Skeletal muscle cell (primary cell): Measurements from ENCODE around the gene NUP43.
"Not testable (repeated sequence)": the region's sequence is repeated elsewhere in the genome, so short reads cannot be mapped to it uniquely, and the experiment has no call there.

Source experiments
- DNase-seq: peaks from one replicate; pipeline ENCODE4 v3.0.0-alpha.2; 2010; ENCODE audit warnings: low read depth
- H3K4me3 ChIP-seq: 2 replicates; pipeline ENCODE4 v1.5.1; 2011; ENCODE audit warnings: low read depth, mild to moderate bottlenecking, control low read depth, low read length, moderate library complexity

Gene NUP43

GRCh38 chr6:149750136-149750609 is 3.8 kb upstream of the NUP43 start:
- peak overlapping the region; percentile 100 for H3K4me3 ChIP-seq
- no peak for DNase-seq

GRCh38 chr6:149749594-149750135 is 3.3 kb upstream of the NUP43 start, which contains the start of gene PCMT1:
PCMT1 (plus strand) TSS chr6:149749741; CDS start chr6:149749902, 161 bp downstream.
- DNase-seq, result peak; percentile 64
- H3K4me3 ChIP-seq, result peak within 1 kb of the TSS; percentile 100

- not testable (repeated sequence) for DNase-seq
- peak overlapping the region; percentile 100 for H3K4me3 ChIP-seq
These were observed 2.8 kb upstream of the NUP43 start for GRCh38 chr6:149749082-149749593.

GRCh38 chr6:149745252-149745651 is 1.1 kb downstream of the NUP43 start:
- H3K4me3 ChIP-seq, result peak overlapping the region; percentile 94
- not testable (repeated sequence) for DNase-seq

- DNase-seq, result no peak
- H3K4me3 ChIP-seq, result no peak overlapping the region
These were observed 11.4 kb downstream of the NUP43 start for GRCh38 chr6:149734915-149735314.

- H3K4me3 ChIP-seq, result no peak overlapping the region
- DNase-seq, result no peak
These were observed 13.1 kb downstream of the NUP43 start for GRCh38 chr6:149733089-149733720.

GRCh38 chr6:149729824-149730223 is 16.5 kb downstream of the NUP43 start:
- H3K4me3 ChIP-seq, result no peak overlapping the region
- no peak for DNase-seq

GRCh38 chr6:149728499-149729234 is 17.7 kb downstream of the NUP43 start:
- no peak for DNase-seq
- H3K4me3 ChIP-seq, result no peak overlapping the region

- no peak for DNase-seq
- no peak overlapping the region for H3K4me3 ChIP-seq
These were observed 18.4 kb downstream of the NUP43 start for GRCh38 chr6:149727793-149728498.

- no peak overlapping the region for H3K4me3 ChIP-seq
- DNase-seq, result no peak
These were observed 20.5 kb downstream of the NUP43 start for GRCh38 chr6:149725785-149726184.

GRCh38 chr6:149723771-149724417 is 22.4 kb downstream of the NUP43 start:
- peak; percentile 30 for DNase-seq
- no peak overlapping the region for H3K4me3 ChIP-seq

GRCh38 chr6:149723262-149723661 is 23.1 kb downstream of the NUP43 start:
- no peak overlapping the region for H3K4me3 ChIP-seq
- no peak for DNase-seq

GRCh38 chr6:149719531-149719930 is 26.8 kb downstream of the NUP43 start:
- no peak overlapping the region for H3K4me3 ChIP-seq
- no peak for DNase-seq

- DNase-seq, result no peak
- peak within 1 kb of the TSS; percentile 94 for H3K4me3 ChIP-seq
These were observed 28.5 kb downstream of the NUP43 start, which contains the start of gene LATS1 for GRCh38 chr6:149717588-149718458. LATS1 (minus strand) TSS chr6:149718101; CDS start chr6:149702126, 15,975 bp downstream.

- peak overlapping the region; percentile 94 for H3K4me3 ChIP-seq
- DNase-seq, result no peak
These were observed 29.1 kb downstream of the NUP43 start for GRCh38 chr6:149717255-149717587.

GRCh38 chr6:149716181-149716963 is 30.0 kb downstream of the NUP43 start:
- H3K4me3 ChIP-seq, result peak overlapping the region; percentile 94
- DNase-seq, result no peak

- no peak overlapping the region for H3K4me3 ChIP-seq
- no peak for DNase-seq
These were observed 31.9 kb downstream of the NUP43 start for GRCh38 chr6:149714442-149714841.

GRCh38 chr6:149711711-149712110 is 34.6 kb downstream of the NUP43 start:
- H3K4me3 ChIP-seq, result no peak overlapping the region

More at GRCh38 chr6:149711711-149712110, 34.6 kb downstream of the NUP43 start:
- DNase-seq, result no peak
